ENCODE measurements around the gene FAM163B. TPM values are rescaled to one million over a fixed set of nuclear protein-coding genes. Genes with fewer than 3 reads are reported as not detected.

Gene FAM163B
- total RNA-seq, 4 donors from 2014 or later, result not detected

- Histone ChIP-seq H3K36me3 (no peaks in the 10 kb centered on the region), H3K4me1 (no peaks in the 10 kb centered on the region), H3K9me3 (no peaks in the 10 kb centered on the region), H3K27me3 (peaks cover 0 to 86% (median 9%) of the 10 kb centered on the region in 4 donors), H3K4me3 (no peak overlapping the region), H3K27ac (replicated peaks in 1 of 4) (no peak overlapping the region)
- WGBS, result 82% methylated on average over 23 of the region's 25 CpGs
- no peak for TF ChIP-seq POLR2A (IDR thresholded peaks at IDR 0.05; ENCODE audit: low read depth)
- TF ChIP-seq EP300 (IDR thresholded peaks at IDR 0.05), result no peak
- TF ChIP-seq POLR2AphosphoS5 (IDR thresholded peaks at IDR 0.05), result no peak
- TF ChIP-seq CTCF (IDR thresholded peaks at IDR 0.05), result no peak
- intact Hi-C loops (cut with DNase I), result no loop called here
- DNase-seq (ENCODE audit: extremely low spot score), result no peak
Observed at GRCh38 chr9:133647765-133648469, 38.7 kb upstream of the FAM163B start.

GRCh38 chr9:133647148-133647547 is 38.0 kb upstream of the FAM163B start:
- no peak for DNase-seq (ENCODE audit: extremely low spot score)
- 63% methylated on average over 7 of the region's 7 CpGs for WGBS
- Histone ChIP-seq H3K9me3 (no peaks in the 10 kb centered on the region), H3K4me3 (no peak overlapping the region), H3K27ac (replicated peaks in 1 of 4) (no peak overlapping the region), H3K4me1 (no peaks in the 10 kb centered on the region), H3K36me3 (no peaks in the 10 kb centered on the region), H3K27me3 (peaks cover 0 to 83% (median 5%) of the 10 kb centered on the region in 4 donors)
- intact Hi-C loops (cut with DNase I), result no loop called here
- TF ChIP-seq CTCF (IDR thresholded peaks at IDR 0.05), result no peak
- TF ChIP-seq POLR2AphosphoS5 (IDR thresholded peaks at IDR 0.05), result no peak
- TF ChIP-seq EP300 (IDR thresholded peaks at IDR 0.05), result no peak
- TF ChIP-seq POLR2A (IDR thresholded peaks at IDR 0.05; ENCODE audit: low read depth), result no peak

GRCh38 chr9:133645021-133645765 is 36.0 kb upstream of the FAM163B start:
- TF ChIP-seq POLR2A (IDR thresholded peaks at IDR 0.05; ENCODE audit: low read depth) (no peak), POLR2AphosphoS5 (IDR thresholded peaks at IDR 0.05) (no peak), CTCF (IDR thresholded peaks at IDR 0.05) (no peak), EP300 (IDR thresholded peaks at IDR 0.05) (no peak)
- DNase-seq (ENCODE audit: extremely low spot score), result no peak
- no peak overlapping the region for H3K27ac ChIP-seq (replicated peaks in 1 of 4)
- peaks cover 0 to 79% (median 0%) of the 10 kb centered on the region in 4 donors for H3K27me3 ChIP-seq
- 48% methylated on average over 9 of the region's 10 CpGs for WGBS
- no peaks in the 10 kb centered on the region for H3K36me3 ChIP-seq
- H3K9me3 ChIP-seq, result no peaks in the 10 kb centered on the region
- intact Hi-C loops (cut with DNase I), result no loop called here
- no peaks in the 10 kb centered on the region for H3K4me1 ChIP-seq
- H3K4me3 ChIP-seq, result no peak overlapping the region

GRCh38 chr9:133643978-133644760 is 35.0 kb upstream of the FAM163B start:
- TF ChIP-seq POLR2A (IDR thresholded peaks at IDR 0.05; ENCODE audit: low read depth) (no peak), EP300 (IDR thresholded peaks at IDR 0.05) (no peak), POLR2AphosphoS5 (IDR thresholded peaks at IDR 0.05) (no peak), CTCF (IDR thresholded peaks at IDR 0.05) (no peak)
- intact Hi-C loops (cut with DNase I), result no loop called here
- 86% methylated on average over 22 of the region's 23 CpGs for WGBS

More at GRCh38 chr9:133643978-133644760, 35.0 kb upstream of the FAM163B start:
- Histone ChIP-seq H3K36me3 (no peaks in the 10 kb centered on the region), H3K4me3 (no peak overlapping the region), H3K4me1 (no peaks in the 10 kb centered on the region), H3K27ac (replicated peaks in 1 of 4) (no peak overlapping the region), H3K9me3 (no peaks in the 10 kb centered on the region), H3K27me3 (peaks cover 0 to 76% (median 0%) of the 10 kb centered on the region in 4 donors)
- DNase-seq (ENCODE audit: extremely low spot score), result no peak
